DOHH2 (cell line): ENCODE results near the gene CA7.

Source experiments
- EZH2phosphoT487 ChIP-seq: fragments of 200-600 bp; sonication (generic); IDR thresholded peaks from 2 replicates; pipeline ENCODE4 v1.6.1; 2017; ENCODE audit warnings: borderline replicate concordance, mild to moderate bottlenecking, antibody characterized with exemption, low read length, moderate library complexity, mixed read lengths
- TF ChIP-seq, protein P1 (sequence below): fragments of 200-600 bp; sonication (generic); IDR thresholded peaks from one replicate; pipeline ENCODE4 v1.5.1; 2014; ENCODE audit warnings: antibody characterized with exemption, mild to moderate bottlenecking, low read depth, low read length; ENCODE audit not compliant: poor library complexity, severe bottlenecking

DNA sequence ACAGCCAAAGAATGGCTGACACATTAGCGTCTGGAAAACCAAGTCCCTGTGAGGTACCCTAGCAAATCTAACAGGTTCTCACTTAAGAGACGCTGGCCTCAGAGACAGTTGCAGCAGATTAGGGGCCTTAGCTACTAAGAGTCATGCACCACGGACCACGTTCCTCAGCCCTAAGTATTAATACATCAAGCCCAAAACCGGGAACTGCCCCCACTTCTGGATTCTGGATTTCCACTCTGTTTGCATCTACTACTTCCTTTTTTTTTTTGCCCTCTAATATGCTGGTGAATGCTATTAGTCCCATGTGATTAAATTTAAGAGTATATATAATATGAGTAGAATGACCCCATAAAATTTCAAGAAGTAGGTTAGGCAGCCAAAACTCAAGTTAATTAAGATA is 42.1 kb upstream of the CA7 start:
- TF ChIP-seq, protein P1, sequence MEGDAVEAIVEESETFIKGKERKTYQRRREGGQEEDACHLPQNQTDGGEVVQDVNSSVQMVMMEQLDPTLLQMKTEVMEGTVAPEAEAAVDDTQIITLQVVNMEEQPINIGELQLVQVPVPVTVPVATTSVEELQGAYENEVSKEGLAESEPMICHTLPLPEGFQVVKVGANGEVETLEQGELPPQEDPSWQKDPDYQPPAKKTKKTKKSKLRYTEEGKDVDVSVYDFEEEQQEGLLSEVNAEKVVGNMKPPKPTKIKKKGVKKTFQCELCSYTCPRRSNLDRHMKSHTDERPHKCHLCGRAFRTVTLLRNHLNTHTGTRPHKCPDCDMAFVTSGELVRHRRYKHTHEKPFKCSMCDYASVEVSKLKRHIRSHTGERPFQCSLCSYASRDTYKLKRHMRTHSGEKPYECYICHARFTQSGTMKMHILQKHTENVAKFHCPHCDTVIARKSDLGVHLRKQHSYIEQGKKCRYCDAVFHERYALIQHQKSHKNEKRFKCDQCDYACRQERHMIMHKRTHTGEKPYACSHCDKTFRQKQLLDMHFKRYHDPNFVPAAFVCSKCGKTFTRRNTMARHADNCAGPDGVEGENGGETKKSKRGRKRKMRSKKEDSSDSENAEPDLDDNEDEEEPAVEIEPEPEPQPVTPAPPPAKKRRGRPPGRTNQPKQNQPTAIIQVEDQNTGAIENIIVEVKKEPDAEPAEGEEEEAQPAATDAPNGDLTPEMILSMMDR: no peak
- TF ChIP-seq EZH2phosphoT487: no peak
